GM21717 (cell line): ENCODE results near the gene FKBP1A.

Experiments used
- ATAC-seq: cut with Tn5 transposase; IDR thresholded peaks from one replicate; pipeline ENCODE4 v1.9.1; 2021; ENCODE audit warnings: mild to moderate bottlenecking, moderate library complexity; ENCODE audit not compliant: unreplicated experiment

Gene FKBP1A

GRCh38 chr20:1335961-1336698 lies 56.7 kb downstream of the FKBP1A start:
- ATAC-seq: no peak

GRCh38 chr20:1334761-1335160 lies 58.1 kb downstream of the FKBP1A start:
- ATAC-seq: no peak

- ATAC-seq: no peak
These were observed 58.5 kb downstream of the FKBP1A start for GRCh38 chr20:1334370-1334731.

- no peak for ATAC-seq
These were observed 59.1 kb downstream of the FKBP1A start for GRCh38 chr20:1333462-1334369.

GRCh38 chr20:1332749-1333300 lies 60.0 kb downstream of the FKBP1A start:
- no peak for ATAC-seq

GRCh38 chr20:1331801-1332453 lies 60.9 kb downstream of the FKBP1A start:
- no peak for ATAC-seq

GRCh38 chr20:1331101-1331500 lies 61.8 kb downstream of the FKBP1A start:
- ATAC-seq: no peak

GRCh38 chr20:1330075-1330830 lies 62.6 kb downstream of the FKBP1A start:
- ATAC-seq: no peak

- no peak for ATAC-seq
These were observed 64.0 kb downstream of the FKBP1A start, which contains the start of gene SDCBP2 for GRCh38 chr20:1328680-1329330. Gene SDCBP2 (minus strand): TSS chr20:1329139. CDS start chr20:1320416, 8,723 bp downstream.

GRCh38 chr20:1327827-1328679 lies 64.8 kb downstream of the FKBP1A start:
- no peak for ATAC-seq

- no peak for ATAC-seq
These were observed 65.6 kb downstream of the FKBP1A start for GRCh38 chr20:1327241-1327653.

GRCh38 chr20:1326031-1326930 lies 66.6 kb downstream of the FKBP1A start:
- no peak for ATAC-seq

GRCh38 chr20:1325173-1326030 lies 67.5 kb downstream of the FKBP1A start:
- ATAC-seq: peak; percentile 72

- ATAC-seq: no peak
These were observed 68.2 kb downstream of the FKBP1A start for GRCh38 chr20:1324598-1325172.

- no peak for ATAC-seq
These were observed 68.8 kb downstream of the FKBP1A start for GRCh38 chr20:1323830-1324597.

- ATAC-seq: no peak
These were observed 69.6 kb downstream of the FKBP1A start for GRCh38 chr20:1323256-1323655.
